Type B pancreatic cell (in vitro differentiated cells): Measurements from ENCODE around the gene TREM1. TPM values are rescaled to one million over a fixed set of nuclear protein-coding genes. Genes with fewer than 3 reads are reported as not detected.

Source experiments
- DNase-seq: peaks from one replicate; pipeline ENCODE4 v3.0.0; 2021; ENCODE audit warnings: mixed read lengths; ENCODE audit not compliant: unreplicated experiment; ENCODE audit errors: extremely low spot score
- H3K27ac Mint-ChIP-seq: 2 replicates; pipeline ENCODE4 v1.8.0; 2021; ENCODE audit warnings: mild to moderate bottlenecking, mixed read lengths
- H3K27me3 Mint-ChIP-seq: 2 replicates; pipeline ENCODE4 v1.8.0; 2021; ENCODE audit warnings: mixed read lengths
- H3K36me3 Mint-ChIP-seq: 2 replicates; pipeline ENCODE4 v1.8.0; 2021; ENCODE audit warnings: mixed read lengths
- H3K4me1 Mint-ChIP-seq: one replicate; pipeline ENCODE4 v1.8.0; 2021; ENCODE audit warnings: mixed read lengths; ENCODE audit not compliant: unreplicated experiment
- H3K4me3 Mint-ChIP-seq: 2 replicates; pipeline ENCODE4 v1.8.0; 2021; ENCODE audit warnings: mild to moderate bottlenecking, mixed read lengths
- H3K9me3 Mint-ChIP-seq: 2 replicates; pipeline ENCODE4 v1.8.0; 2021; ENCODE audit warnings: mixed read lengths
- total RNA-seq: library from RNA; stranded (reverse); gene quantifications from 2 replicates; pipeline ENCODE4 v1.2.1, GENCODE V29; 2021; ENCODE audit warnings: low replicate concordance
- TF ChIP-seq, protein P1 (sequence below): fragments of 200-600 bp; sonication (generic); conservative IDR thresholded peaks from 2 replicates; pipeline ENCODE4 v1.5.0; 2021; ENCODE audit warnings: antibody characterized with exemption, mild to moderate bottlenecking

Gene TREM1
- total RNA-seq, 1 donor from 2014 or later = not detected

DNA sequence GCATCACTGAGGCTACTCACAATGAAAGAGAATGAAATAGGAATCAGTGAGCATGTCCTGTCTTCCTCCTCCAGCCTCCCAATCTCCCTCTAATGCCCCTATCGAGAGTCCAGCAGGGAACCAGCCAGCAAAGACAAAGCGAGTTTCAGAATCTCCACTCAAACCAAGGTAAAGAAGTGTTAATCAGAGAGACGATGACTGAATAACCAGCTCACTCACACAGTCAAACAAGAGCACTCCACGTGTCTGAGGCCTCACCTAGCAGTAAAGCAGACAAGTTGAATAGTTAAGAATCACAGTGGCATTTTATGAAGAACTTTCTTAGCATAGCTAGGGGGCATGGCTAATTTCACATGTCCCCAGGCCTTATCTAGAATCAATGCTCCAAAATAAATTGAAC, 3.3 kb upstream of the TREM1 start:
- no peak overlapping the region for H3K4me3 Mint-ChIP-seq
- H3K9me3 Mint-ChIP-seq = peaks cover 5% of the 10 kb centered on the region
- DNase-seq = no peak
- TF ChIP-seq, protein P1, sequence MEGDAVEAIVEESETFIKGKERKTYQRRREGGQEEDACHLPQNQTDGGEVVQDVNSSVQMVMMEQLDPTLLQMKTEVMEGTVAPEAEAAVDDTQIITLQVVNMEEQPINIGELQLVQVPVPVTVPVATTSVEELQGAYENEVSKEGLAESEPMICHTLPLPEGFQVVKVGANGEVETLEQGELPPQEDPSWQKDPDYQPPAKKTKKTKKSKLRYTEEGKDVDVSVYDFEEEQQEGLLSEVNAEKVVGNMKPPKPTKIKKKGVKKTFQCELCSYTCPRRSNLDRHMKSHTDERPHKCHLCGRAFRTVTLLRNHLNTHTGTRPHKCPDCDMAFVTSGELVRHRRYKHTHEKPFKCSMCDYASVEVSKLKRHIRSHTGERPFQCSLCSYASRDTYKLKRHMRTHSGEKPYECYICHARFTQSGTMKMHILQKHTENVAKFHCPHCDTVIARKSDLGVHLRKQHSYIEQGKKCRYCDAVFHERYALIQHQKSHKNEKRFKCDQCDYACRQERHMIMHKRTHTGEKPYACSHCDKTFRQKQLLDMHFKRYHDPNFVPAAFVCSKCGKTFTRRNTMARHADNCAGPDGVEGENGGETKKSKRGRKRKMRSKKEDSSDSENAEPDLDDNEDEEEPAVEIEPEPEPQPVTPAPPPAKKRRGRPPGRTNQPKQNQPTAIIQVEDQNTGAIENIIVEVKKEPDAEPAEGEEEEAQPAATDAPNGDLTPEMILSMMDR = no peak
- H3K36me3 Mint-ChIP-seq = no peaks in the 10 kb centered on the region
- H3K4me1 Mint-ChIP-seq = peaks cover 33% of the 10 kb centered on the region
- H3K27me3 Mint-ChIP-seq = peaks cover 13% of the 10 kb centered on the region
- H3K27ac Mint-ChIP-seq = no peak overlapping the region

DNA sequence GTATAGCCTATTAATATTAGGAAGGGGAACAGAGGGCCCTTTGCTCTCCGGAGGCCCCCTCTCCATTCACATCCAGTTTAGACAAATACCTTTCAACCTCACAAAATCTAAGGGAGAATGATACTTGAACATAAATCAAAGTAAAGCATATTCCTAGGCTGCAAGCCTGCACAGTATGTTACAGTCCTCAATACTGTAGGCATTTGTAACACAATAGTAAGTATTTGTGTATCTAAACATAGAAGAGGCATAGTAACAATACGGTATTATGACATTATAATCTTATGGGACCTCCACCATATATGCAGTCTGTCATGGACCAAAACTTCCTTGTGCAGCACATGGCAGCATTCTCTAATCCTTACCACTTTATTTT, 2.3 kb upstream of the TREM1 start:
- DNase-seq = no peak
- no peak overlapping the region for H3K4me3 Mint-ChIP-seq
- TF ChIP-seq, protein P1 = no peak
- peaks cover 13% of the 10 kb centered on the region for H3K27me3 Mint-ChIP-seq
- H3K9me3 Mint-ChIP-seq = peaks cover 5% of the 10 kb centered on the region
- peak overlapping the region; percentile 70 for H3K27ac Mint-ChIP-seq
- H3K4me1 Mint-ChIP-seq = peaks cover 33% of the 10 kb centered on the region
- H3K36me3 Mint-ChIP-seq = no peaks in the 10 kb centered on the region

DNA sequence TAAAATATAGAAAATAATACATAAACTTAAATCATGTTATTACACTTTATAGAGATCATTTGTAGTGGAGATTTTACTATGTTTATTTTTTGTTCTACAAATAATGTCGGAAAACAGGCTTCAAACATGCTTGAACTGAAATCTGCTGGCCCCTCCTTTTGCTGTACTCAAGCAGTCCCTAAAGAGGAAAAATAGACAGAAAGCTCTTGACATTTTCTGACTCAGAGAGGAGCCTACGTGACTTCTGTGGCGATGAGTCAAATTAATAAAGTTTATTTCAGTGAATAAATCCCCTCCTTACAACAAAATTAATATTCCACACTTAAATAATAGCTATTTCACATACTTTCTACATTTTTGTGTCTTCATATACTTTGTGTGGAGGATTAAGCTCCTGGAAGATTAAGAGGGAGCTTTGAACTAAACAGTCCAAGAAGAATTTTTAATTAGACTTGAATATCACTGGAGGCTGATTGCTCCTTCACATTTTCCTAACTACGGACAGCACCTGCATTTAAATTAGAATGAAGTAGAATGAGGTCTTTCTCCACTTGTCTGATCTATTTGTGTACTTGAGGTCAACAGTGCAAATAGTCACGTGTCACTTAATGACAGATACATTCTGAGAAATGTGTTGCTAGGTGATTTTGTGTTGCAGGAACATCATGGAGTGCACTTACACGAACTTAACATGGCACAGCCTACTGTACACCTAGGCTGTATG, 1.7 kb upstream of the TREM1 start:
- Mint-ChIP-seq H3K36me3 (no peaks in the 10 kb centered on the region), H3K27ac (peak overlapping the region; percentile 70), H3K9me3 (peaks cover 5% of the 10 kb centered on the region), H3K4me3 (no peak overlapping the region), H3K4me1 (peaks cover 33% of the 10 kb centered on the region), H3K27me3 (peaks cover 13% of the 10 kb centered on the region)
- no peak for DNase-seq
- TF ChIP-seq, protein P1 = no peak

DNA sequence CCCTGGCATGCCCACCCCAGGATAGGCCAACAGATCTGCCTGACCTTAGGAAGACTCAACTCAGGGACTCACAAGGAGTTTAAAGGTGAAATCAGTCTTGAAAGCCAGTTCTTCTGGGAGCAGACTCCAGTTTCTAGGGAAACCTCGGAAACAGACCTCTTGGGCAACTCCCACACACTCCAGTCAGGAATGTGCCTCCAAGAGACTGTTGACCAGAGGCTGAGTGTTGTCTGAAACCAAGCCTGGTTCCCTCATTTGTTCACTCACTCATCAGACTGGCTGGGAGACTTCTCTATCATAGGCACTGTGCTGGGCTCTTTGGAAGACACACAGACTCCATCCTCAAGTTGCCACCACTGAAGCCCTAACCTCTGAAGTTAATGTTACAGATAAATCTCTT, 1.8 kb downstream of the TREM1 start:
- Mint-ChIP-seq H3K4me1 (peaks cover 28% of the 10 kb centered on the region), H3K27ac (no peak overlapping the region), H3K9me3 (peaks cover 12% of the 10 kb centered on the region), H3K27me3 (peaks cover 15% of the 10 kb centered on the region), H3K4me3 (no peak overlapping the region), H3K36me3 (peaks cover 3% of the 10 kb centered on the region)
- TF ChIP-seq, protein P1 = no peak
- no peak for DNase-seq

DNA sequence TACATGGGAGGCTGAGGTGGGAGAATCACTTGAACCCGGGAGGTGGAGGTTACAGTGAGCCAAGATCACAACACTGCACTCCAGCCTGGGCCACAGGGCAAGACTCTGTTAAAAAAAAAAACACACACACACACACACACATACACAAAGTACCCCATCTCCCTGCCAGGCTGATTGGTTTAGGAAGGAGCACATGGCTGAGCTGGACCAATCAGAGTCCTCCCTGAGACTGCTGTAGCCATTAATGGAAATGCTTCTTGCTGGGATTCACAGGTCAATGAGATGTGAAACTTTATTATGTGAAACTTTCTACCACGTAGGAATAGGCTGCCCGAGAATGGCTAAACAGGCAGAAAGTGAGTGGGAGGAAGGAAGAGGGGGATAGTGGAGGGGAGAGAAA, 2.9 kb downstream of the TREM1 start:
- Mint-ChIP-seq H3K4me1 (peaks cover 31% of the 10 kb centered on the region), H3K27ac (no peak overlapping the region), H3K36me3 (peaks cover 3% of the 10 kb centered on the region), H3K4me3 (no peak overlapping the region), H3K27me3 (peaks cover 20% of the 10 kb centered on the region), H3K9me3 (peaks cover 12% of the 10 kb centered on the region)
- TF ChIP-seq, protein P1 = no peak
- DNase-seq = no peak
